Neural progenitor cell (in vitro differentiated cells): ENCODE results near the gene MUC5AC. TPM values are rescaled to one million over a fixed set of nuclear protein-coding genes. Genes with fewer than 3 reads are reported as not detected.

Experiments
- DNase-seq: peaks from one replicate; pipeline ENCODE4 v3.0.0-alpha.2; 2016; ENCODE audit warnings: low spot score
- H2AFZ ChIP-seq: fragments of 200-600 bp; sonication (generic); replicated peaks from 2 replicates; pipeline ENCODE4 v1.6.1; 2016; ENCODE audit warnings: antibody characterized with exemption
- H3F3A ChIP-seq: fragments of 200-600 bp; sonication (generic); 2 replicates; pipeline ENCODE4 v1.6.1; 2016; ENCODE audit warnings: antibody characterized with exemption, low read depth
- H3K27ac ChIP-seq: fragments of 200-600 bp; sonication (generic); 2 replicates; pipeline ENCODE4 v1.5.1; 2016; ENCODE audit warnings: mild to moderate bottlenecking
- H3K27me3 ChIP-seq: fragments of 200-600 bp; sonication (generic); 2 replicates; pipeline ENCODE4 v1.6.1; 2016; ENCODE audit warnings: mild to moderate bottlenecking, moderate library complexity
- H3K36me3 ChIP-seq: fragments of 200-600 bp; sonication (generic); 2 replicates; pipeline ENCODE4 v1.5.1; 2016
- H3K4me1 ChIP-seq: fragments of 200-600 bp; sonication (generic); 2 replicates; pipeline ENCODE4 v1.6.1; 2016; ENCODE audit warnings: mixed run types
- H3K4me2 ChIP-seq: fragments of 200-600 bp; sonication (generic); 2 replicates; pipeline ENCODE4 v1.6.1; 2016
- H3K4me3 ChIP-seq: fragments of 200-600 bp; sonication (generic); 2 replicates; pipeline ENCODE4 v1.5.1; 2016
- H3K79me2 ChIP-seq: fragments of 200-600 bp; sonication (generic); 2 replicates; pipeline ENCODE4 v1.6.1; 2016; ENCODE audit warnings: low read depth
- H3K9ac ChIP-seq: fragments of 200-600 bp; sonication (generic); 2 replicates; pipeline ENCODE4 v1.6.1; 2016
- H3K9me3 ChIP-seq: fragments of 200-600 bp; sonication (generic); 2 replicates; pipeline ENCODE4 v1.5.1; 2016; ENCODE audit warnings: low read depth
- H4K20me1 ChIP-seq: fragments of 200-600 bp; sonication (generic); 2 replicates; pipeline ENCODE4 v1.6.1; 2016; ENCODE audit warnings: low read depth
- H3K27ac Mint-ChIP-seq: 3 replicates; pipeline ENCODE4 v1.8.0; 2021; ENCODE audit warnings: mixed read lengths
- H3K27me3 Mint-ChIP-seq: 2 replicates; pipeline ENCODE4 v1.8.0; 2022; ENCODE audit warnings: low read depth, mild to moderate bottlenecking, inconsistent platforms, moderate library complexity, mixed read lengths; ENCODE audit not compliant: insufficient read depth
- H3K36me3 Mint-ChIP-seq: 3 replicates; pipeline ENCODE4 v1.8.0; 2021; ENCODE audit warnings: mixed read lengths
- H3K4me1 Mint-ChIP-seq: 3 replicates; pipeline ENCODE4 v1.8.0; 2021; ENCODE audit warnings: mixed read lengths
- H3K4me3 Mint-ChIP-seq: 3 replicates; pipeline ENCODE4 v1.8.0; 2021; ENCODE audit warnings: mild to moderate bottlenecking, moderate library complexity, mixed read lengths
- H3K9me3 Mint-ChIP-seq: 3 replicates; pipeline ENCODE4 v1.8.0; 2020; ENCODE audit warnings: mixed read lengths
- EZH2 ChIP-seq: fragments of 200-600 bp; sonication (generic); IDR thresholded peaks from 2 replicates; pipeline ENCODE4 v1.6.1; 2017; ENCODE audit warnings: antibody characterized with exemption, mild to moderate bottlenecking, moderate library complexity
- EZH2phosphoT487 ChIP-seq: fragments of 200-600 bp; sonication (generic); IDR thresholded peaks from 2 replicates; pipeline ENCODE4 v1.6.1; 2017; ENCODE audit warnings: antibody characterized with exemption
- total RNA-seq: library from RNA; depleted of rRNA; stranded (reverse); fragments of >200 nt; gene quantifications from 2 replicates; pipeline ENCODE4 v1.2.3, GENCODE V29; 2015; ENCODE audit warnings: low replicate concordance
- TF ChIP-seq, protein P1 (sequence below): fragments of 200-600 bp; sonication (generic); IDR thresholded peaks from 2 replicates; pipeline ENCODE4 v1.5.1; 2017; ENCODE audit warnings: antibody characterized with exemption, mild to moderate bottlenecking

Gene MUC5AC
- total RNA-seq, 1 donor from 2014 or later = not detected

DNA sequence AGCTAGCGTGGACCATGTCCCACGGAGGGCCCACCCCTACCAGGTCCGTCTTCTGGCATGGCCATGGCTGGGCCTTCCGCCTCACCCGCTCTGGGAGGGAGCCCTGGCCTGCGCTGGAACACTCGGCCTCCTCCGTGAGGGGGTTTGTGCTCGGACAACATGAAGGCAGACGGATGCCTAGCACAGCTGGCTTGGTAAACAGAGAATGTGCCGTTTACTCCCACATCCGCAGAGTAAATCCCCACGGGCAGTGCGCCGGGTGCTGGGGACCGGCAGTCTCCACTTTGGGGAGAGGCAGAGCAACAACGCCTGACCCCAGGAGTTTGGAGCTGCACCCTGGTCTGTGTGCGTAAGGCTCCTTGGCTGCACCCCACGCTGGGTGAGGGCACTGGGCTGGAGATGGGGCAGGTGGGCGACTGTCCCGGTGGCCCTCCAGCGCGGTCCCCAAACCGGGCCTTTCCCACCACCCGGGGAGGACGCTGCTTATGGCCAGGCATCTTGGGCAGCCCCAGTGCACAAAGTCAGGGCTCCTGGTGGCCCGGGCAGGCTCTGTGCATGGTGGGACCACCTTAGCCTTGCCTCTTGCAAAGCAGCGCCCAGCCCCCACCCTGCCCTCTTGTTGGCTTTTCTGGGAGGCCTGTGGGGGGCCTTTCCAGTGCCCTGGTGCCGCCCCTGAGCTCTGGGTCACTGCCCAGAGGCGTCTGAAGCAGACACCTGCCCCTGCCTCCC is 30.7 kb upstream of the MUC5AC start:
- H3K36me3 ChIP-seq = no peaks in the 10 kb centered on the region
- H4K20me1 ChIP-seq = no peaks in the 10 kb centered on the region
- H3K9me3 Mint-ChIP-seq = no peaks in the 10 kb centered on the region
- H3K9me3 ChIP-seq = no peaks in the 10 kb centered on the region
- H3K4me3 Mint-ChIP-seq = no peak overlapping the region
- H3K36me3 Mint-ChIP-seq = no peaks in the 10 kb centered on the region
- no peak overlapping the region for H3K4me2 ChIP-seq
- no peak overlapping the region for H3K27ac ChIP-seq
- TF ChIP-seq, protein P1, sequence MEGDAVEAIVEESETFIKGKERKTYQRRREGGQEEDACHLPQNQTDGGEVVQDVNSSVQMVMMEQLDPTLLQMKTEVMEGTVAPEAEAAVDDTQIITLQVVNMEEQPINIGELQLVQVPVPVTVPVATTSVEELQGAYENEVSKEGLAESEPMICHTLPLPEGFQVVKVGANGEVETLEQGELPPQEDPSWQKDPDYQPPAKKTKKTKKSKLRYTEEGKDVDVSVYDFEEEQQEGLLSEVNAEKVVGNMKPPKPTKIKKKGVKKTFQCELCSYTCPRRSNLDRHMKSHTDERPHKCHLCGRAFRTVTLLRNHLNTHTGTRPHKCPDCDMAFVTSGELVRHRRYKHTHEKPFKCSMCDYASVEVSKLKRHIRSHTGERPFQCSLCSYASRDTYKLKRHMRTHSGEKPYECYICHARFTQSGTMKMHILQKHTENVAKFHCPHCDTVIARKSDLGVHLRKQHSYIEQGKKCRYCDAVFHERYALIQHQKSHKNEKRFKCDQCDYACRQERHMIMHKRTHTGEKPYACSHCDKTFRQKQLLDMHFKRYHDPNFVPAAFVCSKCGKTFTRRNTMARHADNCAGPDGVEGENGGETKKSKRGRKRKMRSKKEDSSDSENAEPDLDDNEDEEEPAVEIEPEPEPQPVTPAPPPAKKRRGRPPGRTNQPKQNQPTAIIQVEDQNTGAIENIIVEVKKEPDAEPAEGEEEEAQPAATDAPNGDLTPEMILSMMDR = no peak
- TF ChIP-seq EZH2 (no peak), EZH2phosphoT487 (no peak)
- H3K27ac Mint-ChIP-seq = no peak overlapping the region
- no peak overlapping the region for H3K9ac ChIP-seq
- no peak for DNase-seq
- H3K4me1 Mint-ChIP-seq = peaks cover 2% of the 10 kb centered on the region
- H3K27me3 Mint-ChIP-seq = peaks cover 18% of the 10 kb centered on the region
- H3K79me2 ChIP-seq = no peaks in the 10 kb centered on the region
- H3F3A ChIP-seq = no peaks in the 10 kb centered on the region
- no peak overlapping the region for H2AFZ ChIP-seq
- H3K27me3 ChIP-seq = peaks cover 3% of the 10 kb centered on the region
- no peak overlapping the region for H3K4me3 ChIP-seq
- peaks cover 10% of the 10 kb centered on the region for H3K4me1 ChIP-seq

DNA sequence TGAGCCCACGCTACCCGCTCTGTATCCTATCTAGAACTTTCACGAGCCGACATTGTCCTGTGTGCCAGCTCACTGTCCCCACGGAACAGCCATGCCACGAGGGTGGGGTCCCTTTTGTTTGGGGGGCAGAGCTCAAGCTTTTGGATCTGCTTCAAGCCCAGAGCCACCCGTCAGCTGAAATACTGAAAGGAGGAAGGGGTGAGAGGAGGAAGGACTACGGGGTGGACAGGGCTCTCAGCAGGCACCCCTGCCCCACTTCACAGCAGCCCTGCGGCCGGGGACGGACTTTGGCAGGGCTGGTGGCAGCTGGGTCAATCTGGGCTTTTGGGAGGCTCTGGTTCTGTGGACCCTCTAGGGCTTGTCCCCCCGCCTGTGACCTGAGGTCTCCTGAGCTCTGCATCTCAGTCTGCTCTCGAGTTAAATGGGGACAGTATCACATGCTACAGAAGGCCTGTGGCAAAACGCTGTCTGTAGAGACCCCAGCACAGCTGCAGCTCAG is 30.0 kb upstream of the MUC5AC start:
- no peak overlapping the region for H3K4me2 ChIP-seq
- TF ChIP-seq, protein P1 = no peak
- TF ChIP-seq EZH2phosphoT487 (no peak), EZH2 (no peak)
- Mint-ChIP-seq H3K27me3 (peaks cover 19% of the 10 kb centered on the region), H3K36me3 (no peaks in the 10 kb centered on the region), H3K4me3 (no peak overlapping the region), H3K27ac (peak overlapping the region; percentile 74), H3K4me1 (peaks cover 2% of the 10 kb centered on the region), H3K9me3 (no peaks in the 10 kb centered on the region)
- peaks cover 10% of the 10 kb centered on the region for H3K4me1 ChIP-seq
- H3K27ac ChIP-seq = no peak overlapping the region
- no peak overlapping the region for H2AFZ ChIP-seq
- no peaks in the 10 kb centered on the region for H3K36me3 ChIP-seq
- peaks cover 3% of the 10 kb centered on the region for H3K27me3 ChIP-seq
- H3K9me3 ChIP-seq = no peaks in the 10 kb centered on the region
- no peak overlapping the region for H3K9ac ChIP-seq
- no peak for DNase-seq
- H3K4me3 ChIP-seq = no peak overlapping the region
- H3F3A ChIP-seq = no peaks in the 10 kb centered on the region
- H4K20me1 ChIP-seq = no peaks in the 10 kb centered on the region
- H3K79me2 ChIP-seq = no peaks in the 10 kb centered on the region

DNA sequence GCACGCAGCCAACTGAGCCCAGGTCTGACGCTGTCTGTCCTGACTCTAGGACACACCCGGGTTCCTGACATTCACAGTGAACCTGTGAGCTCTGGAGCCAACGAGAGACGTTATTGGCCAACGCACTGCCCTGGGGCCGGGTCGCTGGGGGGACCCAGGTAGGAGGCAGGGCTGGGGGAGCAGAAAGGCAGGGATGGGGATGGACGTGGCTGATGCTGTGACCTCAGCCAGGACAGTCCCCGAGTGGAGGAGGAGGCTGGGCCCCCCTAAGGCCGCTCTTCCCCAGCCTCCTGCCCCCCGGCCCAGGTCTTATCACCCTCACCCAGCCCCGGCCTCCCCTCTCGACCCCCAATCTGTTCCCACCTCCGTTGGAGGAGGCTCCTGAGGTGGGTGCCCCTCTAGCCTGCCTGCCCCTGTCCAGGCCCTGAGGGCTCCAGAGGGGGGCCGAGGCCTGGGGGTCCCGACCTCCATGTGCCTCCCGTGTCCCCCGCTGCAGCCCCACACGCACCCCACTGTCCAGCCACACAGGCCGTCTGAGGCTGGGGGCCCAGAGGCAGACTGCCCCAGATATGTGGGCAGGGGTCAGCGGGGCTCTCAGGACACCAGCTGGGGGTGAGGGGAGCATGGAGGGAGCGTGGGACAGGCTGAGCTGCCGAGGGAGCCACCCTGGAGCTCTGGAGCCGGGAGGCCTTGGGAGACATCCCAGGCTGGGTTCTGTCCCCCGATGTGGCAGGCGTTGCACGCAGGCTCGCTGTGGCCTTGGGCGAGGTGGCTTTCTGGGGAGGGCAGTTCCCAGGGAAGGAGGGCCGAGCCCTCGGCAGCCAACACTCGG is 29.2 kb upstream of the MUC5AC start:
- Histone ChIP-seq H3K9me3 (no peaks in the 10 kb centered on the region), H3K4me3 (no peak overlapping the region), H3K27ac (no peak overlapping the region), H4K20me1 (no peaks in the 10 kb centered on the region), H3F3A (no peaks in the 10 kb centered on the region), H3K79me2 (no peaks in the 10 kb centered on the region), H3K4me2 (no peak overlapping the region), H3K36me3 (no peaks in the 10 kb centered on the region), H3K27me3 (peaks cover under 1% of the 10 kb centered on the region), H3K9ac (no peak overlapping the region), H3K4me1 (peaks cover 10% of the 10 kb centered on the region), H2AFZ (no peak overlapping the region)
- no peak for DNase-seq
- Mint-ChIP-seq H3K36me3 (no peaks in the 10 kb centered on the region), H3K27ac (peak overlapping the region; percentile 60), H3K9me3 (peaks cover 2% of the 10 kb centered on the region), H3K4me1 (peaks cover 2% of the 10 kb centered on the region), H3K27me3 (peaks cover 14% of the 10 kb centered on the region), H3K4me3 (no peak overlapping the region)
- TF ChIP-seq EZH2 = no peak
- TF ChIP-seq, protein P1 = no peak
